Measurements from ENCODE around the gene BLVRA. TPM values are rescaled to one million over a fixed set of nuclear protein-coding genes. Genes with fewer than 3 reads are reported as not detected.

The BLVRA gene
- total RNA-seq, 3 donors from 2014 or later (not counting 1 experiment from before 2014, with no cell fraction given) = 19.8 to 25.6 (median 20.9) TPM

GRCh38 chr7:43735802-43736603 is 22.5 kb upstream of the BLVRA start:
- H3K36me3 Mint-ChIP-seq = no peaks in the 10 kb centered on the region
- no peak for TF ChIP-seq CTCF (IDR thresholded peaks at IDR 0.05)
- H3K27me3 Mint-ChIP-seq (ENCODE audit: low read depth in 2 of 2) = peaks cover 0 to 4% of the 10 kb centered on the region in 2 donors
- H3K9me3 ChIP-seq (ENCODE audit: control insufficient read depth, insufficient read depth, low read length) = no peaks in the 10 kb centered on the region
- DNase-seq = peak in 1 of 2 donors; percentile 26
- no peaks in the 10 kb centered on the region for H3K27me3 ChIP-seq (ENCODE audit: control insufficient read depth, insufficient read depth, low read length)
- H3K4me1 ChIP-seq (ENCODE audit: control insufficient read depth, insufficient read depth, low read length) = no peaks in the 10 kb centered on the region
- no peak for ATAC-seq
- H3K36me3 ChIP-seq (ENCODE audit: control insufficient read depth, insufficient read depth, low read length) = no peaks in the 10 kb centered on the region
- H3K27ac ChIP-seq (ENCODE audit: low read length) = no peak overlapping the region
- intact Hi-C loops (cut with micrococcal nuclease) = no loop called here
- H3K9me3 Mint-ChIP-seq = no peaks in the 10 kb centered on the region
- H3K4me3 Mint-ChIP-seq = no peak overlapping the region
- peaks cover 0 to 8% of the 10 kb centered on the region in 2 donors for H3K4me1 Mint-ChIP-seq
- 54% methylated on average over 2 of the region's 2 CpGs for WGBS (ENCODE audit: insufficient coverage)
- H3K4me3 ChIP-seq (ENCODE audit: low read length) = no peak overlapping the region
- no peak overlapping the region for H3K27ac Mint-ChIP-seq

GRCh38 chr7:43737467-43738127 is 20.9 kb upstream of the BLVRA start:
- no peak overlapping the region for H3K27ac ChIP-seq (ENCODE audit: low read length)

GRCh38 chr7:43742692-43743091 is 15.8 kb upstream of the BLVRA start:
- Mint-ChIP-seq H3K27ac (no peak overlapping the region), H3K36me3 (no peaks in the 10 kb centered on the region), H3K9me3 (no peaks in the 10 kb centered on the region), H3K4me3 (no peak overlapping the region), H3K27me3 (ENCODE audit: low read depth in 2 of 2) (peaks cover 6 to 7% of the 10 kb centered on the region in 2 donors), H3K4me1 (peaks cover 0 to 8% of the 10 kb centered on the region in 2 donors)
- H3K27me3 ChIP-seq (ENCODE audit: control insufficient read depth, insufficient read depth, low read length) = no peaks in the 10 kb centered on the region
- H3K9me3 ChIP-seq (ENCODE audit: control insufficient read depth, insufficient read depth, low read length) = no peaks in the 10 kb centered on the region
- H3K27ac ChIP-seq (ENCODE audit: low read length) = no peak overlapping the region
- H3K4me1 ChIP-seq (ENCODE audit: control insufficient read depth, insufficient read depth, low read length) = no peaks in the 10 kb centered on the region
- ATAC-seq = no peak
- H3K36me3 ChIP-seq (ENCODE audit: control insufficient read depth, insufficient read depth, low read length) = no peaks in the 10 kb centered on the region
- intact Hi-C loops (cut with micrococcal nuclease) = no loop called here
- DNase-seq = no peak
- TF ChIP-seq CTCF (IDR thresholded peaks at IDR 0.05) = no peak
- no peak overlapping the region for H3K4me3 ChIP-seq (ENCODE audit: low read length)

More at GRCh38 chr7:43737467-43738127, 20.9 kb upstream of the BLVRA start:
- H3K4me1 Mint-ChIP-seq = peaks cover 0 to 8% of the 10 kb centered on the region in 2 donors
- no peak overlapping the region for H3K27ac Mint-ChIP-seq
- ATAC-seq = no peak
- H3K4me3 Mint-ChIP-seq = no peak overlapping the region
- intact Hi-C loops (cut with micrococcal nuclease) = no loop called here
- WGBS (ENCODE audit: insufficient coverage) = 94% methylated on average over 6 of the region's 6 CpGs
- H3K4me3 ChIP-seq (ENCODE audit: low read length) = no peak overlapping the region
- H3K9me3 Mint-ChIP-seq = no peaks in the 10 kb centered on the region
- H3K36me3 Mint-ChIP-seq = no peaks in the 10 kb centered on the region
- H3K9me3 ChIP-seq (ENCODE audit: control insufficient read depth, insufficient read depth, low read length) = no peaks in the 10 kb centered on the region
- no peak for TF ChIP-seq CTCF (IDR thresholded peaks at IDR 0.05)
- peaks cover 0 to 4% of the 10 kb centered on the region in 2 donors for H3K27me3 Mint-ChIP-seq (ENCODE audit: low read depth in 2 of 2)
- no peaks in the 10 kb centered on the region for H3K4me1 ChIP-seq (ENCODE audit: control insufficient read depth, insufficient read depth, low read length)
- no peak for DNase-seq
- H3K36me3 ChIP-seq (ENCODE audit: control insufficient read depth, insufficient read depth, low read length) = no peaks in the 10 kb centered on the region
- H3K27me3 ChIP-seq (ENCODE audit: control insufficient read depth, insufficient read depth, low read length) = no peaks in the 10 kb centered on the region
